Hepatocyte (in vitro differentiated cells): ENCODE measurements around the gene ADGRF1. TPM values are rescaled to one million over a fixed set of nuclear protein-coding genes. Genes with fewer than 3 reads are reported as not detected.

Experiments used
- DNase-seq: peaks from one replicate; pipeline ENCODE4 v3.0.0-alpha.2; 2016; ENCODE audit warnings: low spot score
- H2AFZ ChIP-seq: fragments of 200-600 bp; sonication (generic); 2 replicates; pipeline ENCODE4 v1.6.0; 2016; ENCODE audit warnings: antibody characterized with exemption, mild to moderate bottlenecking
- H3K27ac ChIP-seq: fragments of 200-600 bp; sonication (generic); 2 replicates; pipeline ENCODE4 v1.5.1; 2016; ENCODE audit warnings: mild to moderate bottlenecking
- H3K27me3 ChIP-seq: fragments of 200-600 bp; sonication (generic); 2 replicates; pipeline ENCODE4 v1.6.1; 2016
- H3K36me3 ChIP-seq: fragments of 200-600 bp; sonication (generic); replicated peaks from 2 replicates; pipeline ENCODE4 v1.5.1; 2016; ENCODE audit warnings: low read depth; ENCODE audit not compliant: insufficient read depth
- H3K4me1 ChIP-seq: fragments of 200-600 bp; sonication (generic); 2 replicates; pipeline ENCODE4 v1.5.1; 2016; ENCODE audit warnings: mild to moderate bottlenecking, moderate library complexity; ENCODE audit not compliant: insufficient read depth
- H3K4me2 ChIP-seq: fragments of 200-600 bp; sonication (generic); 2 replicates; pipeline ENCODE4 v1.6.0; 2016
- H3K4me3 ChIP-seq: fragments of 200-600 bp; sonication (generic); 2 replicates; pipeline ENCODE4 v1.5.1; 2016; ENCODE audit warnings: mild to moderate bottlenecking
- H3K79me2 ChIP-seq: fragments of 200-600 bp; sonication (generic); 2 replicates; pipeline ENCODE4 v1.6.0; 2017; ENCODE audit warnings: mild to moderate bottlenecking
- H3K9me2 ChIP-seq: fragments of 200-600 bp; sonication (generic); replicated peaks from 2 replicates; pipeline ENCODE4 v1.6.0; 2017; ENCODE audit warnings: mild to moderate bottlenecking; ENCODE audit not compliant: insufficient read depth
- H3K9me3 ChIP-seq: fragments of 200-600 bp; sonication (generic); 2 replicates; pipeline ENCODE4 v1.5.1; 2016; ENCODE audit warnings: low read depth, mild to moderate bottlenecking
- H4K20me1 ChIP-seq: fragments of 200-600 bp; sonication (generic); 2 replicates; pipeline ENCODE4 v1.6.0; 2016; ENCODE audit warnings: mild to moderate bottlenecking; ENCODE audit not compliant: insufficient read depth, poor library complexity, severe bottlenecking
- EZH2 ChIP-seq: fragments of 200-600 bp; sonication (generic); IDR thresholded peaks from 2 replicates; pipeline ENCODE4 v1.6.1; 2016; ENCODE audit warnings: antibody characterized with exemption, mild to moderate bottlenecking, borderline replicate concordance
- EZH2phosphoT487 ChIP-seq: fragments of 200-600 bp; sonication (generic); IDR thresholded peaks from one replicate; pipeline ENCODE4 v1.6.1; 2018; ENCODE audit warnings: antibody characterized with exemption, mild to moderate bottlenecking, low read depth, moderate library complexity; ENCODE audit not compliant: unreplicated experiment, severe bottlenecking
- WGBS: methylation state at CpG from one replicate; pipeline ENCODE4 v1.1.6; 2016; ENCODE audit warnings: low lambda C conversion rate; ENCODE audit errors: missing lambda C conversion rate; 5-methylcytosine and 5-hydroxymethylcytosine counted together
- polyA plus RNA-seq: library from polyadenylated mRNA; unstranded; fragments of >200 nt; fragmentation: Nextera tagmentation; extraction: Ambion mirVana; gene quantifications from 2 replicates; pipeline ENCODE4 v1.2.1, GENCODE V29; 2016
- total RNA-seq: library from RNA; depleted of rRNA; stranded (reverse); fragments of >200 nt; gene quantifications from 2 replicates; pipeline ENCODE4 v1.2.3, GENCODE V29; 2014
- TF ChIP-seq, protein P1 (sequence below): fragments of 200-600 bp; sonication (generic); IDR thresholded peaks from 2 replicates; pipeline ENCODE4 v1.5.1; 2016; ENCODE audit warnings: antibody characterized with exemption, mild to moderate bottlenecking; ENCODE audit not compliant: poor library complexity

ADGRF1 gene
- total and polyA plus RNA-seq, 2 experiments from 2014 or later: 1.7 to 2.8 TPM

DNA sequence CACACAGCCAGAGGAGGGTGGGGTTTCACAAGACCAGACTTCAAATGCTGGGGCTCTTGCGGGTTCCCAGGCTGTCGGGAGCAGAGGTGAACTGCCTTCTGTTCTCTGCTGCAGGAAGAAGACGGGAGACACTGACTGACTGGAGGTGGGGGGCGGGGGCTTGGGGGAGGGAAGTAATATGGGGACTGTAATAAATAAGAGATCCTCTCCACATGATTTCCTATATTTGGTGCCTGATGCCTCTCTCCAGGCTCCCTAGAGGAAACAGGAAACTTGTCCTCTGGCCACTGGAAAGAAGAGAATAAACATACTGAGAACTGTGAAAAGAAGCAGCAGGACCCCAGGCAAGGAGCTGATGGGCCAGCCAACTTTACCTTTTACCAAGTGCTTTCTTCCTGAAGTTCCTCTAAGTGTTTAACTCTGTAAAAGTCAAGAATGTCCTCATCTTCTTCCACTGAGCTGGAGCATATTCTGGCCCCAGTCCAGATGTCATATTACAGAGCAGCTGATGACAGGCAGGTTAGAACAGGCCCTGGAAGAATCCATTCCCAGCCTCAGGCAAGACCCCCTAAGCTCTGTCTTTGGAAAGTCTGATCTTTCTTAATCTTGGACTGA lies 87.2 kb downstream of the ADGRF1 start:
- H3K9me3 ChIP-seq: no peaks in the 10 kb centered on the region
- no peaks in the 10 kb centered on the region for H4K20me1 ChIP-seq
- H3K36me3 ChIP-seq: no peaks in the 10 kb centered on the region
- H3K4me2 ChIP-seq: no peak overlapping the region
- no peaks in the 10 kb centered on the region for H3K9me2 ChIP-seq
- TF ChIP-seq, protein P1, sequence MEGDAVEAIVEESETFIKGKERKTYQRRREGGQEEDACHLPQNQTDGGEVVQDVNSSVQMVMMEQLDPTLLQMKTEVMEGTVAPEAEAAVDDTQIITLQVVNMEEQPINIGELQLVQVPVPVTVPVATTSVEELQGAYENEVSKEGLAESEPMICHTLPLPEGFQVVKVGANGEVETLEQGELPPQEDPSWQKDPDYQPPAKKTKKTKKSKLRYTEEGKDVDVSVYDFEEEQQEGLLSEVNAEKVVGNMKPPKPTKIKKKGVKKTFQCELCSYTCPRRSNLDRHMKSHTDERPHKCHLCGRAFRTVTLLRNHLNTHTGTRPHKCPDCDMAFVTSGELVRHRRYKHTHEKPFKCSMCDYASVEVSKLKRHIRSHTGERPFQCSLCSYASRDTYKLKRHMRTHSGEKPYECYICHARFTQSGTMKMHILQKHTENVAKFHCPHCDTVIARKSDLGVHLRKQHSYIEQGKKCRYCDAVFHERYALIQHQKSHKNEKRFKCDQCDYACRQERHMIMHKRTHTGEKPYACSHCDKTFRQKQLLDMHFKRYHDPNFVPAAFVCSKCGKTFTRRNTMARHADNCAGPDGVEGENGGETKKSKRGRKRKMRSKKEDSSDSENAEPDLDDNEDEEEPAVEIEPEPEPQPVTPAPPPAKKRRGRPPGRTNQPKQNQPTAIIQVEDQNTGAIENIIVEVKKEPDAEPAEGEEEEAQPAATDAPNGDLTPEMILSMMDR: no peak
- TF ChIP-seq EZH2: no peak
- TF ChIP-seq EZH2phosphoT487: no peak
- H3K27me3 ChIP-seq: no peaks in the 10 kb centered on the region
- no peaks in the 10 kb centered on the region for H3K4me1 ChIP-seq
- no peak overlapping the region for H3K27ac ChIP-seq
- H2AFZ ChIP-seq: no peak overlapping the region
- DNase-seq: no peak
- H3K79me2 ChIP-seq: no peaks in the 10 kb centered on the region
- 57% methylated on average over 3 of the region's 4 CpGs for WGBS
- H3K4me3 ChIP-seq: no peak overlapping the region

- H2AFZ ChIP-seq: no peak overlapping the region
- no peaks in the 10 kb centered on the region for H3K36me3 ChIP-seq
- no peaks in the 10 kb centered on the region for H3K9me2 ChIP-seq
- 67% methylated on average over 4 of the region's 4 CpGs for WGBS
- H3K4me3 ChIP-seq: no peak overlapping the region
- no peaks in the 10 kb centered on the region for H3K9me3 ChIP-seq
- no peaks in the 10 kb centered on the region for H3K27me3 ChIP-seq
- no peaks in the 10 kb centered on the region for H3K79me2 ChIP-seq
- TF ChIP-seq EZH2 (no peak), EZH2phosphoT487 (no peak)
- TF ChIP-seq, protein P1: no peak
- peaks cover 6% of the 10 kb centered on the region for H3K4me1 ChIP-seq
- H3K27ac ChIP-seq: no peak overlapping the region
- H4K20me1 ChIP-seq: no peaks in the 10 kb centered on the region
- no peak overlapping the region for H3K4me2 ChIP-seq
- DNase-seq: no peak
Observed at GRCh38 chr6:46953921-46954320, 88.2 kb downstream of the ADGRF1 start.

DNA sequence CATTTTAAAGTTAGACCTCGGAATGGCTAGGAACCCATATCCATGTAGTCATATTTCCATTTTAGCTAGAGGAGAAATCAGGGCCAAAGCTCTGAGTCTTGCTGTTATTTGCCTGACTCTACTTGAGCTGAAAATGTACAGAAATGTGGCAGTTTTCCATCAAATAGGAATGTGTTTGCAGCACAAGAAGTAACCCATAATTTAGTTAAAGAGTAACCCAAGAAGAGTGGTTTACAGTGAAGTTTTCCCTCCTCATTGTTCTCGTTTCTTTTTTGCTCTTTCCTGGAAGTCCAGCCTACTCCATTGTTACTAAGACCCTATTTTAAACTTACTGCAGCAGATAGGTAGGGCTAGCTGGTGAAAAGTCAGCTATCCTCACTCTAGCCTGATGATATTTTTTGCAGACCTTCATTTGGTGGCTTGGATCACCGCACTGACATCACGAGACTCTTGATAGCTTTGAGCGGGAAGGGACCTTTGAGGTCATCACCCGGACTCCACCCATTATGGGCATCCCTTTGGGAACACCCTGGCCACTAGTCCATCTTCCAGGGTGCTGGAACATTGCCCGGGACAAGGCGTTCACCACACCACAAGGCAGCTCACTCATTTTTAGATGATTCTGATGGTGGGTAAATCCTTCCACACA lies 92.4 kb downstream of the ADGRF1 start:
- Histone ChIP-seq H3K4me3 (no peak overlapping the region), H3K27me3 (no peaks in the 10 kb centered on the region), H3K4me2 (peak overlapping the region; percentile 6), H3K36me3 (no peaks in the 10 kb centered on the region), H3K9me2 (no peaks in the 10 kb centered on the region), H3K9me3 (no peaks in the 10 kb centered on the region), H2AFZ (no peak overlapping the region), H3K79me2 (no peaks in the 10 kb centered on the region), H3K27ac (no peak overlapping the region), H3K4me1 (peaks cover 6% of the 10 kb centered on the region), H4K20me1 (no peaks in the 10 kb centered on the region)
- TF ChIP-seq EZH2 (no peak), EZH2phosphoT487 (no peak)
- TF ChIP-seq, protein P1: no peak
- DNase-seq: no peak
- WGBS: 81% methylated on average over 8 of the region's 8 CpGs
